ENCODE data around the gene ERICH2. TPM values are rescaled to one million over a fixed set of nuclear protein-coding genes. Genes with fewer than 3 reads are reported as not detected.

ERICH2 gene
- total RNA-seq, 2 donors from 2014 or later: 0.73 TPM; not detected in 1

- Histone ChIP-seq H3K4me1 (replicated peaks) (peaks cover 28% of the 10 kb centered on the region), H3K9me3 (no peaks in the 10 kb centered on the region), H3K36me3 (no peaks in the 10 kb centered on the region), H3K27me3 (replicated peaks; ENCODE audit: insufficient read depth) (peaks cover 23% of the 10 kb centered on the region), H3K27ac (no peak overlapping the region), H3K4me3 (no peak overlapping the region)
- DNase-seq (ENCODE audit: low spot score): no peak
- intact Hi-C loops (cut with DNase I): loop anchor here (2.0 to 10.0 kb wide), 3 partner anchors 319 to 443 kb away; no protein-coding TSS in a partner anchor
- TF ChIP-seq POLR2AphosphoS5 (IDR thresholded peaks at IDR 0.05) (no peak), CTCF (IDR thresholded peaks at IDR 0.05) (no peak), POLR2A (IDR thresholded peaks at IDR 0.05) (no peak)
- WGBS: 6% methylated on average over 41 of the region's 41 CpGs
These were observed 43.7 kb downstream of the ERICH2 start for GRCh38 chr2:170813611-170814532.

GRCh38 chr2:170814533-170815230 lies 44.5 kb downstream of the ERICH2 start:
- Histone ChIP-seq H3K27me3 (replicated peaks; ENCODE audit: insufficient read depth) (peaks cover 29% of the 10 kb centered on the region), H3K9me3 (no peaks in the 10 kb centered on the region), H3K4me3 (no peak overlapping the region), H3K36me3 (no peaks in the 10 kb centered on the region), H3K27ac (no peak overlapping the region), H3K4me1 (replicated peaks) (peaks cover 28% of the 10 kb centered on the region)
- TF ChIP-seq CTCF (IDR thresholded peaks at IDR 0.05) (no peak), POLR2A (IDR thresholded peaks at IDR 0.05) (no peak), POLR2AphosphoS5 (IDR thresholded peaks at IDR 0.05) (no peak)
- 16% methylated on average over 31 of the region's 31 CpGs for WGBS
- DNase-seq (ENCODE audit: low spot score): no peak
- intact Hi-C loops (cut with DNase I): loop anchor here (2.0 to 10.0 kb wide), 3 partner anchors 320 to 444 kb away; no protein-coding TSS in a partner anchor

- no peak for DNase-seq (ENCODE audit: low spot score)
- peaks cover 35% of the 10 kb centered on the region for H3K27me3 ChIP-seq (replicated peaks; ENCODE audit: insufficient read depth)
- H3K36me3 ChIP-seq: no peaks in the 10 kb centered on the region
- H3K9me3 ChIP-seq: no peaks in the 10 kb centered on the region
- H3K4me3 ChIP-seq: peak overlapping the region in 1 of 2 donors; percentile 36
- intact Hi-C loops (cut with DNase I): loop anchor here (2.0 to 10.0 kb wide), 2 partner anchors 321 to 445 kb away; no protein-coding TSS in a partner anchor
- WGBS: 7% methylated on average over 19 of the region's 19 CpGs
- peaks cover 28% of the 10 kb centered on the region for H3K4me1 ChIP-seq (replicated peaks)
- no peak overlapping the region for H3K27ac ChIP-seq
- TF ChIP-seq POLR2AphosphoS5 (IDR thresholded peaks at IDR 0.05) (no peak), CTCF (IDR thresholded peaks at IDR 0.05) (no peak), POLR2A (IDR thresholded peaks at IDR 0.05) (no peak)
These were observed 45.1 kb downstream of the ERICH2 start for GRCh38 chr2:170815311-170815710.

DNA sequence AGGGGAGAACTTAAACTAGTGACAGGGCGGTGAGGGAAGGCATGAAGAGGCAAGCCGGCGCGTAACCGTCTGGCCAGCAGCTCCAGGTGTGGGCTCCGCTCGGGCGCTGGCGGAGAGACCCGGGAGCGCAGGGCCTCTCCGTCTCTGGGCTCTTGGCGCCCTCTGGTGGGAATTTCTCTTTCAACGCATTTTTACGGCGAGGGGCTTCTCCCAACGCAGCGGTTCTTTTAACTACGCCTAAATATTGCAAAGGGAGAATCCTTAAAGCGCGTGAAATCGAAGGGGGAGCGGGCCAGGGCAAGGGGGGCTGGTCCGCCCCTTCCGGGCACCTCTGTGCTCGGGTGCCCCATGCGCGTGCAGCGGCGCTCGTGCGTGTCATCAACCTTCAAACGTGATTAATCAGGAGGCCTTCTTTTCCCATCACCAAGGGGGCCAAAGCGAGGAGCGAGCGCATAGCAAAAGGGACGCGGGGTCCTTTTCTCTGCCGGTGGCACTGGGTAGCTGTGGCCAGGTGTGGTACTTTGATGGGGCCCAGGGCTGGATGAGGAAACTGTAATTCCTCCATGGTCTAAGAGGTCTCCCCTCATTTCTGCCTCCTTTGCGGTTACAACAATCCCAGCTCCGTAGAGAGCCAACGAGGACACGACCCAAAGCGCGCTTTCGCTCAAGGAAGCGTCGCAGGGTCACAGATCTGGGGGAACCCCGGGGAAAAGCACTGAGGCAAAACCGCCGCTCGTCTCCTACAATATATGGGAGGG lies 45.7 kb downstream of the ERICH2 start:
- H3K4me1 ChIP-seq (replicated peaks): peaks cover 28% of the 10 kb centered on the region
- H3K27ac ChIP-seq: no peak overlapping the region
- no peaks in the 10 kb centered on the region for H3K36me3 ChIP-seq
- peaks cover 39% of the 10 kb centered on the region for H3K27me3 ChIP-seq (replicated peaks; ENCODE audit: insufficient read depth)
- no peaks in the 10 kb centered on the region for H3K9me3 ChIP-seq
- H3K4me3 ChIP-seq: peak overlapping the region; percentile 28 to 36
- intact Hi-C loops (cut with DNase I): loop anchor here (2.0 to 10.0 kb wide), 2 partner anchors 321 to 445 kb away; no protein-coding TSS in a partner anchor
- peak; percentile 64 for DNase-seq (ENCODE audit: low spot score)
- TF ChIP-seq CTCF (IDR thresholded peaks at IDR 0.05) (peak; percentile 44 to 89 (median 71)), POLR2A (IDR thresholded peaks at IDR 0.05) (no peak)
- 3% methylated on average over 52 of the region's 52 CpGs for WGBS
